ENCODE measurements around the gene DICER1. TPM values are rescaled to one million over a fixed set of nuclear protein-coding genes. Genes with fewer than 3 reads are reported as not detected.

DICER1 gene
- total RNA-seq, 1 experiment from 2014 or later = 62.0 TPM

DNA sequence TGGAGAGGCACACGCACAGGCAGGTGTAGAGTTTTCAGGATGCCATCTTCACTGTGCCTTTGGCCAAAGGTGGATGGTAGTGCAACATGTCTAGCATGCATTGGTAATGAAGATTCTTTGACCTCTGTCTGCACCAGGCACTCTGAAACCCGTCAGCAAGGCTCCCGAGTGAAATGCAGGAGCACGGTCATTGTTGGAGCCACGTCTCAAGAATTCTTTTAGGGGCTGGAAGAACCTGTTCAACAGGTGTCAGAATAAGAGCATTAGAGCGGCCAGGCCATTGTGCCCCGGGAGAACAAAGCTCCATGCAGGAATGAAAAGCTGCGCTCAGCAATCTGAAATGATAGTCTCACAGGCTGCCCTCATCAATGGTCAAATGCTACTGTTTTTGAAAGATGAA lies 40.2 kb upstream of the DICER1 start:
- ATAC-seq (peak; percentile 51), DNase-seq (ENCODE audit: low spot score) (peak; percentile 44)
- Mint-ChIP-seq H3K4me3 (peak overlapping the region; percentile 13; the same call in 1 of the 2 replicates), H3K27ac (peak overlapping the region; percentile 94), H3K4me1 (peaks cover 43% of the 10 kb centered on the region), H3K9me3 (no peaks in the 10 kb centered on the region), H3K27me3 (ENCODE audit: low read depth) (no peaks in the 10 kb centered on the region), H3K36me3 (no peaks in the 10 kb centered on the region; the same call in 1 of the 2 replicates)
- POLR2A ChIA-PET = no interaction called here
- CTCF ChIA-PET = interaction anchor here (0.7 to 1.1 kb wide), 2 partner anchors 122 to 164 kb away, joined by 4 read pairs; no protein-coding TSS in a partner anchor
- TF ChIP-seq NFE2L1 (CRISPR knock-in tag; IDR thresholded peaks at IDR 0.05) (no peak), MXD4 (CRISPR knock-in tag; IDR thresholded peaks at IDR 0.05; ENCODE audit: borderline replicate concordance) (no peak)
- TF ChIP-seq, protein P1, sequence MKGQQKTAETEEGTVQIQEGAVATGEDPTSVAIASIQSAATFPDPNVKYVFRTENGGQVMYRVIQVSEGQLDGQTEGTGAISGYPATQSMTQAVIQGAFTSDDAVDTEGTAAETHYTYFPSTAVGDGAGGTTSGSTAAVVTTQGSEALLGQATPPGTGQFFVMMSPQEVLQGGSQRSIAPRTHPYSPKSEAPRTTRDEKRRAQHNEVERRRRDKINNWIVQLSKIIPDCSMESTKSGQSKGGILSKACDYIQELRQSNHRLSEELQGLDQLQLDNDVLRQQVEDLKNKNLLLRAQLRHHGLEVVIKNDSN (CRISPR knock-in tag; IDR thresholded peaks at IDR 0.05) = no peak

DNA sequence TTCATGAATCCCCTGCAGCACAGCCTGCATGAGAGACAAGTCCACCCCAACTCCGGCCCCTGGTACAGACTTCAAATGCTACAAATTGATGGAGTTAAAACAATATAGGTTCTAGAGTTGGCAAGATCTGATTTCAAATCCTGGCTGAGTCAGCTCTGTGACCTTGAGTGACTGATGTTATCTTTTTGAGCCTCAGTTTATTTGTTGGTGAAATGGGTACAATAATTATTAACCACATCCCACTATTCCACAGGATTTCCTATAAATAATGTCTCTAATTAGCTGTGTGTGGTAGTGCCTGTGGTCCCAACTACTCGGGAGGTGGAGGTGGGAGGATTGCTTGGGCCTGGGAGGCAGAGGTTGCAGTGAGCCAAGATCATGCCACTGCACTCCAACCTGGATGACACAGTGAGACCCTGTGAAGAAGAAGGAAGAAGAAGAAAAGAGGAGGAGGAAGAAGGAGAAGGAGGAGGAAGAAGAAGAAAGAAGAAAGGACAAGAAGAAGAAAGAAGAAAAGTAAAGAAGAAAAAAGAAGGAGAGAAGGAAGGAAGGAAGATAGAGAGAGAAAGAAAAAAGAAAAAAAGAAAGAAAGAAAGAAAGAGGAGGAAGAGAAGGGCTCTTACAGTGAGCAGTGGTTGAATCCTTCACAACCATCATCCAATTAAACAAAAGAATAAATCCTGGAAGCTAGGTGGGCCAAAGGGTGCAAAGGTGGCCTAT lies 39.7 kb upstream of the DICER1 start:
- Mint-ChIP-seq H3K27ac (peak overlapping the region; percentile 94), H3K4me3 (no peak overlapping the region)
- TF ChIP-seq CREM (CRISPR knock-in tag; IDR thresholded peaks at IDR 0.05) = no peak
- no peak for TF ChIP-seq HMGA2 (CRISPR knock-in tag; IDR thresholded peaks at IDR 0.05)
- TF ChIP-seq SOX15 (CRISPR knock-in tag; IDR thresholded peaks at IDR 0.05) = no peak
- no peak for TF ChIP-seq ZNF317 (CRISPR knock-in tag; IDR thresholded peaks at IDR 0.05; ENCODE audit: borderline replicate concordance, low read depth)
- TF ChIP-seq, protein P2, sequence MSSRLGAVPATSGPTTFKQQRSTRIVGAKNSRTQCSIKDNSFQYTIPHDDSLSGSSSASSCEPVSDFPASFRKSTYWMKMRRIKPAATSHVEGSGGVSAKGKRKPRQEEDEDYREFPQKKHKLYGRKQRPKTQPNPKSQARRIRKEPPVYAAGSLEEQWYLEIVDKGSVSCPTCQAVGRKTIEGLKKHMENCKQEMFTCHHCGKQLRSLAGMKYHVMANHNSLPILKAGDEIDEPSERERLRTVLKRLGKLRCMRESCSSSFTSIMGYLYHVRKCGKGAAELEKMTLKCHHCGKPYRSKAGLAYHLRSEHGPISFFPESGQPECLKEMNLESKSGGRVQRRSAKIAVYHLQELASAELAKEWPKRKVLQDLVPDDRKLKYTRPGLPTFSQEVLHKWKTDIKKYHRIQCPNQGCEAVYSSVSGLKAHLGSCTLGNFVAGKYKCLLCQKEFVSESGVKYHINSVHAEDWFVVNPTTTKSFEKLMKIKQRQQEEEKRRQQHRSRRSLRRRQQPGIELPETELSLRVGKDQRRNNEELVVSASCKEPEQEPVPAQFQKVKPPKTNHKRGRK (CRISPR knock-in tag; IDR thresholded peaks at IDR 0.05; ENCODE audit: borderline replicate concordance) = peak; percentile 82; the same call in 1 of the 2 replicates
- TF ChIP-seq MYBL2 (CRISPR knock-in tag; IDR thresholded peaks at IDR 0.05) = no peak
- no peak for TF ChIP-seq JUN (CRISPR knock-in tag; IDR thresholded peaks at IDR 0.05)
- TF ChIP-seq, protein P3, sequence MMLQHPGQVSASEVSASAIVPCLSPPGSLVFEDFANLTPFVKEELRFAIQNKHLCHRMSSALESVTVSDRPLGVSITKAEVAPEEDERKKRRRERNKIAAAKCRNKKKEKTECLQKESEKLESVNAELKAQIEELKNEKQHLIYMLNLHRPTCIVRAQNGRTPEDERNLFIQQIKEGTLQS (CRISPR knock-in tag; conservative IDR thresholded peaks at IDR 0.05) = no peak
- TF ChIP-seq IRF2 (CRISPR knock-in tag; IDR thresholded peaks at IDR 0.05; ENCODE audit: borderline replicate concordance, low read depth) = no peak

DNA sequence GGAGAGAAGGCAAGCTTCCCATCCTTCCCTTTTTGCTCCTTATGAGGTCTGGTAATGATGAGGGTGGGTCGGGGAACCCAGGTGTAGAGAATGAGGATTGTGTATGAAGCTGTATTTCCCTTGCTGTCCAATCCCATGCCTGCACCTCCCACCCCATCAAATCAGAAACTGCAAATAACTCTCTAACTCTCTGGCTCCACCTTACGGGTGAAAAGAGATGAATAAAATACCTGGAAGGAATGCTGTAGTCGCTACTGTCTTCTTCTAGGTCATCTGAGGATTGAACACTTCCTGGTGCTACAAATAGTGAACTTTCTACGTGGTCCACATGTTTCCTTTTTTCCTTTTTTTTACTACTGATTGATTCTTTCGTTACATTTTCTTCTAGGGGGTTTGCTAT lies 38.9 kb upstream of the DICER1 start:
- peaks cover 43% of the 10 kb centered on the region for H3K4me1 Mint-ChIP-seq
- TF ChIP-seq JUN (CRISPR knock-in tag; IDR thresholded peaks at IDR 0.05) (no peak), GTF2I (CRISPR knock-in tag; conservative IDR thresholded peaks at IDR 0.05) (no peak), GRHL2 (CRISPR knock-in tag; IDR thresholded peaks at IDR 0.05; ENCODE audit: insufficient replicate concordance, severe bottlenecking) (no peak)
- H3K36me3 Mint-ChIP-seq = no peaks in the 10 kb centered on the region
- no peak for DNase-seq (ENCODE audit: low spot score)
- ATAC-seq = peak; percentile 44
- H3K9me3 Mint-ChIP-seq = no peaks in the 10 kb centered on the region
- POLR2A ChIA-PET = no interaction called here
- CTCF ChIA-PET = interaction anchor here (0.6 to 1.0 kb wide), 2 partner anchors 22 to 166 kb away, joined by 3 read pairs; no protein-coding TSS in a partner anchor
- no peaks in the 10 kb centered on the region for H3K27me3 Mint-ChIP-seq (ENCODE audit: low read depth)
- no peak overlapping the region; the same call in 1 of the 2 replicates for H3K27ac Mint-ChIP-seq
- no peak overlapping the region for H3K4me3 Mint-ChIP-seq

More for the DNA sequence above, 39.7 kb upstream of the DICER1 start:
- Mint-ChIP-seq H3K9me3 (no peaks in the 10 kb centered on the region), H3K27me3 (ENCODE audit: low read depth) (no peaks in the 10 kb centered on the region), H3K4me1 (peaks cover 43% of the 10 kb centered on the region), H3K36me3 (no peaks in the 10 kb centered on the region; the same call in 1 of the 2 replicates)
- ChIA-PET CTCF (interaction anchor here (0.7 to 1.0 kb wide), 2 partner anchors 122 to 165 kb away, joined by 3 to 4 read pairs; no protein-coding TSS in a partner anchor), POLR2A (no interaction called here)
- no peak for DNase-seq (ENCODE audit: low spot score)
- no peak for ATAC-seq

DNA sequence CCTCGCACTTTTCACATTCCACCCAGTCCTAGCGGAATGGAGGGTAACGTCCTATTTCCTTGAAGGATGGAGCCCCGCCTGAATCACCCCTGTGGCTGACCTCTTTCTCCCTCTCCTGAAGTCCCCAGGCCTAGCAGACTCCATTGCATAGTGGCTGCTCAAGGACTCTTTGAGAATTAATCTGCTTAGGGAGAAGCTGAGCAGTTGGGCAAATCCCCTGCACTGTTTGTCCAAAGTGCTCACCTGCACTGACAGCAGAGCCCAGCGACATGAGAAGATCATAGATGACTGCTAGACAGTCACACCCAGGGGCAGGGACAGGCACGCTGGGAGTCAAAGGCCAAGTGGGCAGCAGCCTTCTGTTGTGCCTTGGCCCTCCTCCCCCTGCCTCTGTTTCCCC lies 37.7 kb upstream of the DICER1 start:
- peaks cover 44% of the 10 kb centered on the region for H3K4me1 Mint-ChIP-seq
- DNase-seq (ENCODE audit: low spot score) = no peak
- no peak for ATAC-seq

More for the DNA sequence above, 37.7 kb upstream of the DICER1 start:
- no peaks in the 10 kb centered on the region for H3K36me3 Mint-ChIP-seq
- H3K4me3 Mint-ChIP-seq = no peak overlapping the region
- no peak overlapping the region for H3K27ac Mint-ChIP-seq
- H3K9me3 Mint-ChIP-seq = no peaks in the 10 kb centered on the region
- TF ChIP-seq NR2C2 (CRISPR knock-in tag; IDR thresholded peaks at IDR 0.05) (no peak), ETV6 (CRISPR knock-in tag; IDR thresholded peaks at IDR 0.05) (no peak), NR1H2 (CRISPR knock-in tag; IDR thresholded peaks at IDR 0.05) (no peak), JAZF1 (CRISPR knock-in tag; IDR thresholded peaks at IDR 0.05) (no peak), ESRRA (CRISPR knock-in tag; IDR thresholded peaks at IDR 0.05; ENCODE audit: borderline replicate concordance) (no peak)
- TF ChIP-seq, protein P4, sequence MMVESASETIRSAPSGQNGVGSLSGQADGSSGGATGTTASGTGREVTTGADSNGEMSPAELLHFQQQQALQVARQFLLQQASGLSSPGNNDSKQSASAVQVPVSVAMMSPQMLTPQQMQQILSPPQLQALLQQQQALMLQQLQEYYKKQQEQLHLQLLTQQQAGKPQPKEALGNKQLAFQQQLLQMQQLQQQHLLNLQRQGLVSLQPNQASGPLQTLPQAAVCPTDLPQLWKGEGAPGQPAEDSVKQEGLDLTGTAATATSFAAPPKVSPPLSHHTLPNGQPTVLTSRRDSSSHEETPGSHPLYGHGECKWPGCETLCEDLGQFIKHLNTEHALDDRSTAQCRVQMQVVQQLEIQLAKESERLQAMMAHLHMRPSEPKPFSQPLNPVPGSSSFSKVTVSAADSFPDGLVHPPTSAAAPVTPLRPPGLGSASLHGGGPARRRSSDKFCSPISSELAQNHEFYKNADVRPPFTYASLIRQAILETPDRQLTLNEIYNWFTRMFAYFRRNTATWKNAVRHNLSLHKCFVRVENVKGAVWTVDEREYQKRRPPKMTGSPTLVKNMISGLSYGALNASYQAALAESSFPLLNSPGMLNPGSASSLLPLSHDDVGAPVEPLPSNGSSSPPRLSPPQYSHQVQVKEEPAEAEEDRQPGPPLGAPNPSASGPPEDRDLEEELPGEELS (CRISPR knock-in tag; IDR thresholded peaks at IDR 0.05) = no peak
- POLR2A ChIA-PET = no interaction called here
- no peaks in the 10 kb centered on the region for H3K27me3 Mint-ChIP-seq (ENCODE audit: low read depth)
- CTCF ChIA-PET = no interaction called here
